Astrocyte (in vitro differentiated cells and primary cell): ENCODE measurements around the gene MPRIP. TPM values are rescaled to one million over a fixed set of nuclear protein-coding genes. Genes with fewer than 3 reads are reported as not detected.

ENCODE experiments used
- DNase-seq: peaks from one replicate; pipeline ENCODE4 v3.0.0-alpha.2; 2010; ENCODE audit warnings: low read depth
- FAIRE-seq: peaks from 2 replicates; lab custom pipeline; 2011; peaks lifted over from hg19 to GRCh38; lab: Jason Lieb, UNC
- H2AFZ ChIP-seq: 2 replicates; pipeline ENCODE4 v1.6.0; 2012; ENCODE audit warnings: low read depth, low read length, inconsistent platforms
- H3K27ac ChIP-seq: 2 replicates; pipeline ENCODE4 v1.5.1; 2011; ENCODE audit warnings: low read depth, low read length, inconsistent platforms
- H3K27me3 ChIP-seq: 2 replicates; pipeline ENCODE4 v1.6.0; 2011; ENCODE audit warnings: low read length, inconsistent platforms; ENCODE audit not compliant: insufficient read depth
- H3K36me3 ChIP-seq: 2 replicates; pipeline ENCODE4 v1.5.1; 2011; ENCODE audit warnings: low read length, inconsistent platforms; ENCODE audit not compliant: insufficient read depth
- H3K4me1 ChIP-seq: 2 replicates; pipeline ENCODE4 v1.5.1; 2011; ENCODE audit warnings: low read length, inconsistent platforms; ENCODE audit not compliant: insufficient read depth
- H3K4me2 ChIP-seq: 2 replicates; pipeline ENCODE4 v1.6.0; 2012; ENCODE audit warnings: low read length, inconsistent platforms
- H3K4me3 ChIP-seq: 2 replicates; pipeline ENCODE4 v1.5.1; 2011; ENCODE audit warnings: low read depth, mild to moderate bottlenecking, low read length, inconsistent platforms; ENCODE audit not compliant: insufficient read depth
- H3K79me2 ChIP-seq: 2 replicates; pipeline ENCODE4 v1.6.0; 2012; ENCODE audit warnings: mild to moderate bottlenecking, low read length, inconsistent platforms; ENCODE audit not compliant: insufficient read depth
- H3K9ac ChIP-seq: 2 replicates; pipeline ENCODE4 v1.6.0; 2012; ENCODE audit warnings: mild to moderate bottlenecking, low read length, inconsistent platforms
- H3K9me3 ChIP-seq: 2 replicates; pipeline ENCODE4 v1.5.1; 2012; ENCODE audit warnings: low read depth, mild to moderate bottlenecking, low read length, inconsistent platforms; ENCODE audit not compliant: insufficient read depth
- H4K20me1 ChIP-seq: 2 replicates; pipeline ENCODE4 v1.6.0; 2012; ENCODE audit warnings: low read length, inconsistent platforms; ENCODE audit not compliant: insufficient read depth
- H3K27ac Mint-ChIP-seq: one replicate; pipeline ENCODE4 v1.8.0; 2021; ENCODE audit warnings: mild to moderate bottlenecking, mixed read lengths; ENCODE audit not compliant: unreplicated experiment
- H3K27me3 Mint-ChIP-seq: one replicate; pipeline ENCODE4 v1.8.0; 2021; ENCODE audit warnings: low read depth, mixed read lengths; ENCODE audit not compliant: unreplicated experiment
- H3K36me3 Mint-ChIP-seq: one replicate; pipeline ENCODE4 v1.8.0; 2021; ENCODE audit warnings: low read depth, mixed read lengths; ENCODE audit not compliant: unreplicated experiment
- H3K4me1 Mint-ChIP-seq: one replicate; pipeline ENCODE4 v1.8.0; 2021; ENCODE audit warnings: low read depth, mixed read lengths; ENCODE audit not compliant: unreplicated experiment
- H3K4me3 Mint-ChIP-seq: one replicate; pipeline ENCODE4 v1.8.0; 2021; ENCODE audit warnings: mild to moderate bottlenecking, moderate library complexity, mixed read lengths; ENCODE audit not compliant: unreplicated experiment
- H3K9me3 Mint-ChIP-seq: one replicate; pipeline ENCODE4 v1.8.0; 2021; ENCODE audit warnings: mild to moderate bottlenecking, mixed read lengths; ENCODE audit not compliant: unreplicated experiment
- CTCF ChIP-seq: IDR thresholded peaks from 2 replicates; pipeline ENCODE4 v1.5.1; 2011; ENCODE audit warnings: low read depth, mild to moderate bottlenecking, inconsistent platforms, low read length, moderate library complexity; ENCODE audit not compliant: insufficient read depth
- EZH2 ChIP-seq: IDR thresholded peaks from 2 replicates; pipeline ENCODE4 v1.6.1; 2012; ENCODE audit warnings: mild to moderate bottlenecking, low read length, inconsistent platforms; ENCODE audit not compliant: insufficient read depth
- total RNA-seq: library from RNA; stranded (reverse); gene quantifications from 2 replicates; pipeline ENCODE4 v1.2.1, GENCODE V29; 2021

MPRIP gene
- total RNA-seq, 1 donor from 2014 or later: 176 TPM

DNA sequence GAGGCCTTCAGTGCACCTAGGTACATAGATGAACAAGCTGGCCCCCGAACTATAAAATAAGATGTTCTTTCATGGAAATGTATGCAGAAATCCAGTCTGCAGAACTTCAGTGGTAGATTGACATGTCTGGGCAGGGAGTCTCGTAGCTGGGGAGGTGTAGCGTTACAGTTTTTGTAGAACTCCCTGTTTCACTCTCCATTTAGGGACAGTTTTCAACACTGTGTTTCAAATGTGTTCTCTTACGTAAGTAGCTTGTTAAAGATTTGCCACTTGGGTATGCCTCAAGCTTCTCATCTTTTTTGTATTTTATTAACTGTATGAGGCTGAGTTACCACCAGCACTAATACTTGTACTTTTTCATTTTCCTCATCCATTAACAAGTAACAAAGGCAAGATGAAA lies 117.3 kb downstream of the MPRIP start:
- DNase-seq (no peak), FAIRE-seq (no peak)
- no peak overlapping the region for H3K27ac Mint-ChIP-seq
- Histone ChIP-seq H2AFZ (no peak overlapping the region), H3K79me2 (peaks cover 11% of the 10 kb centered on the region), H3K4me3 (no peak overlapping the region), H3K9me3 (no peaks in the 10 kb centered on the region), H3K4me1 (peaks cover 19% of the 10 kb centered on the region), H3K4me2 (no peak overlapping the region), H3K36me3 (peaks cover 46% of the 10 kb centered on the region), H3K9ac (no peak overlapping the region), H3K27me3 (no peaks in the 10 kb centered on the region), H4K20me1 (peaks cover 57% of the 10 kb centered on the region), H3K27ac (no peak overlapping the region)
- H3K4me3 Mint-ChIP-seq: no peak overlapping the region
- no peaks in the 10 kb centered on the region for H3K27me3 Mint-ChIP-seq
- peaks cover 18% of the 10 kb centered on the region for H3K36me3 Mint-ChIP-seq
- no peak for TF ChIP-seq CTCF
- no peak for TF ChIP-seq EZH2
- H3K4me1 Mint-ChIP-seq: peaks cover 6% of the 10 kb centered on the region
- H3K9me3 Mint-ChIP-seq: no peaks in the 10 kb centered on the region

- Mint-ChIP-seq H3K36me3 (peaks cover 16% of the 10 kb centered on the region), H3K4me1 (peaks cover 6% of the 10 kb centered on the region)
- peaks cover 52% of the 10 kb centered on the region for H3K36me3 ChIP-seq
Observed at GRCh38 chr17:17161121-17161520, 118.9 kb downstream of the MPRIP start.

More at GRCh38 chr17:17161121-17161520, 118.9 kb downstream of the MPRIP start:
- H3K4me2 ChIP-seq: no peak overlapping the region
- no peak overlapping the region for H3K9ac ChIP-seq
- H2AFZ ChIP-seq: no peak overlapping the region
- no peaks in the 10 kb centered on the region for H3K27me3 ChIP-seq
- no peak overlapping the region for H3K4me3 ChIP-seq
- DNase-seq (no peak), FAIRE-seq (no peak)
- peaks cover 11% of the 10 kb centered on the region for H3K79me2 ChIP-seq
- Mint-ChIP-seq H3K4me3 (no peak overlapping the region), H3K27ac (no peak overlapping the region), H3K9me3 (no peaks in the 10 kb centered on the region), H3K27me3 (no peaks in the 10 kb centered on the region)
- H3K9me3 ChIP-seq: no peaks in the 10 kb centered on the region
- no peak for TF ChIP-seq EZH2
- TF ChIP-seq CTCF: no peak
- no peak overlapping the region for H3K27ac ChIP-seq
- peaks cover 64% of the 10 kb centered on the region for H4K20me1 ChIP-seq
- peaks cover 12% of the 10 kb centered on the region for H3K4me1 ChIP-seq
